ENCODE results near the gene CYB5A. TPM values are rescaled to one million over a fixed set of nuclear protein-coding genes. Genes with fewer than 3 reads are reported as not detected.

Gene CYB5A
- total and polyA plus RNA-seq, 2 of the 8 experiments (the other 6 are each of a cell fraction or from before 2014, with no cell fraction given) = 154 to 195 TPM

- CTCF ChIA-PET (ENCODE audit: partially characterized antibody) = interaction anchor here (0.7 to 1.0 kb wide), 2 partner anchors 32 to 294 kb away, joined by 3 to 4 read pairs; no protein-coding TSS in a partner anchor
- H3K79me2 ChIP-seq (ENCODE audit: control insufficient read depth in 1 of 2, insufficient read depth in 2 of 2, low read length in 2 of 2) = no peaks in the 10 kb centered on the region
- H4K91ac ChIP-seq (replicated peaks; ENCODE audit: insufficient read length, low read length) = no peak overlapping the region
These were observed 62.8 kb downstream of the CYB5A start for GRCh38 chr18:74229005-74229404.

More at GRCh38 chr18:74229005-74229404, 62.8 kb downstream of the CYB5A start:
- no peak overlapping the region for H2AFZ ChIP-seq (ENCODE audit: low read length)
- H3K79me1 ChIP-seq (ENCODE audit: low read depth, low read length) = no peaks in the 10 kb centered on the region
- H3K4me3 ChIP-seq (ENCODE audit: extremely low read depth in 1 of 4, insufficient read depth in 2 of 4, low read depth in 3 of 4, low read length in 4 of 4) = no peak overlapping the region
- H3K27me3 ChIP-seq (replicated peaks in 1 of 4; ENCODE audit: control insufficient read depth in 3 of 4, extremely low read depth in 1 of 4, insufficient read depth in 3 of 4, low read length in 3 of 4) = no peaks in the 10 kb centered on the region
- H2BK15ac ChIP-seq (ENCODE audit: low read length) = no peak overlapping the region
- no peaks in the 10 kb centered on the region for H3K36me3 ChIP-seq (ENCODE audit: control insufficient read depth in 2 of 4, insufficient read depth in 4 of 4, low read length in 3 of 4)
- H3K23ac ChIP-seq (ENCODE audit: insufficient read length) = no peak overlapping the region
- DNase-seq (ENCODE audit: low read depth in 1 of 2, low spot score in 2 of 2) (no peak), FAIRE-seq (no peak)
- POLR2A ChIA-PET (ENCODE audit: partially characterized antibody) = no interaction called here
- no peak overlapping the region for H2BK12ac ChIP-seq (ENCODE audit: low read depth, low read length)
- H3K4ac ChIP-seq (replicated peaks; ENCODE audit: insufficient read length, low read depth, low read length) = no peak overlapping the region
- H4K8ac ChIP-seq (ENCODE audit: extremely low read depth, insufficient read depth, low read length) = no peak overlapping the region
- H3K9ac ChIP-seq (replicated peaks in 1 of 4; ENCODE audit: extremely low read depth in 1 of 4, low read depth in 3 of 4, low read length in 3 of 4) = no peak overlapping the region
- H3K4me2 ChIP-seq (ENCODE audit: insufficient read depth in 1 of 2, low read depth in 2 of 2, low read length in 2 of 2) = no peak overlapping the region
- TF ChIP-seq FOSL1 (IDR thresholded peaks at IDR 0.05; ENCODE audit: insufficient read depth, low read depth, low read length) = no peak
- TF ChIP-seq, protein P1, sequence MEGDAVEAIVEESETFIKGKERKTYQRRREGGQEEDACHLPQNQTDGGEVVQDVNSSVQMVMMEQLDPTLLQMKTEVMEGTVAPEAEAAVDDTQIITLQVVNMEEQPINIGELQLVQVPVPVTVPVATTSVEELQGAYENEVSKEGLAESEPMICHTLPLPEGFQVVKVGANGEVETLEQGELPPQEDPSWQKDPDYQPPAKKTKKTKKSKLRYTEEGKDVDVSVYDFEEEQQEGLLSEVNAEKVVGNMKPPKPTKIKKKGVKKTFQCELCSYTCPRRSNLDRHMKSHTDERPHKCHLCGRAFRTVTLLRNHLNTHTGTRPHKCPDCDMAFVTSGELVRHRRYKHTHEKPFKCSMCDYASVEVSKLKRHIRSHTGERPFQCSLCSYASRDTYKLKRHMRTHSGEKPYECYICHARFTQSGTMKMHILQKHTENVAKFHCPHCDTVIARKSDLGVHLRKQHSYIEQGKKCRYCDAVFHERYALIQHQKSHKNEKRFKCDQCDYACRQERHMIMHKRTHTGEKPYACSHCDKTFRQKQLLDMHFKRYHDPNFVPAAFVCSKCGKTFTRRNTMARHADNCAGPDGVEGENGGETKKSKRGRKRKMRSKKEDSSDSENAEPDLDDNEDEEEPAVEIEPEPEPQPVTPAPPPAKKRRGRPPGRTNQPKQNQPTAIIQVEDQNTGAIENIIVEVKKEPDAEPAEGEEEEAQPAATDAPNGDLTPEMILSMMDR (IDR thresholded peaks at IDR 0.05; ENCODE audit: control extremely low read depth in 1 of 3, insufficient read depth in 1 of 3, low read depth in 1 of 3, low read length in 3 of 3) = no peak
- TF ChIP-seq JUND (IDR thresholded peaks at IDR 0.05; ENCODE audit: low read length) = no peak
- no peak for TF ChIP-seq TAF1 (IDR thresholded peaks at IDR 0.05; ENCODE audit: low read depth, low read length)
- TF ChIP-seq POLR2A (IDR thresholded peaks at IDR 0.05; ENCODE audit: control extremely low read depth in 1 of 2, low read depth in 2 of 2, low read length in 2 of 2) = no peak
- TF ChIP-seq ASH2L (IDR thresholded peaks at IDR 0.05; ENCODE audit: low read length) = no peak
- TF ChIP-seq RNF2 (IDR thresholded peaks at IDR 0.05; ENCODE audit: borderline replicate concordance, low read depth, low read length, missing control alignments, poor library complexity, severe bottlenecking) = no peak
- no peak for TF ChIP-seq NRF1 (IDR thresholded peaks at IDR 0.05; ENCODE audit: low read depth, low read length)
- TF ChIP-seq SRF (IDR thresholded peaks at IDR 0.05; ENCODE audit: low read depth, low read length) = no peak
- no peak for TF ChIP-seq BRCA1 (IDR thresholded peaks at IDR 0.05; ENCODE audit: low read depth, low read length)
- no peak overlapping the region for H3K18ac ChIP-seq (ENCODE audit: extremely low read depth, low read length)
- H2BK5ac ChIP-seq (ENCODE audit: low read depth, low read length) = no peak overlapping the region
- H4K5ac ChIP-seq (ENCODE audit: insufficient read length, low read depth, low read length) = no peak overlapping the region
- H2BK120ac ChIP-seq (replicated peaks; ENCODE audit: low read depth, low read length) = no peak overlapping the region
- H3K14ac ChIP-seq (ENCODE audit: insufficient read length) = no peak overlapping the region
- no peak overlapping the region for H3K56ac ChIP-seq (replicated peaks; ENCODE audit: insufficient read length, low read depth, low read length)
- no peaks in the 10 kb centered on the region for H3K9me3 ChIP-seq (ENCODE audit: insufficient read depth in 2 of 2, low read depth in 1 of 2, low read length in 1 of 2)
- H3K4me1 ChIP-seq (replicated peaks in 1 of 4; ENCODE audit: control insufficient read depth in 3 of 4, insufficient read depth in 4 of 4, low read length in 3 of 4) = no peaks in the 10 kb centered on the region
- no peak overlapping the region for H3K27ac ChIP-seq (ENCODE audit: low read depth, low read length)
- H4K20me1 ChIP-seq (replicated peaks in 1 of 2; ENCODE audit: control insufficient read depth in 1 of 2, insufficient read depth in 2 of 2, low read length in 2 of 2) = no peaks in the 10 kb centered on the region
- WGBS, 2 experiments (ENCODE audit: extremely low coverage in 1 of 2, insufficient coverage in 1 of 2, insufficient read length in 1 of 2, insufficient replicate concordance in 2 of 2, low coverage in 1 of 2, low lambda C conversion rate in 2 of 2, missing lambda C conversion rate in 1 of 2) = 92% methylated on average over 3 of the region's 3 CpGs; no CpG with 5 or more reads in 1 of the 2 experiments
- no peaks in the 10 kb centered on the region for H3K23me2 ChIP-seq (ENCODE audit: low read depth, low read length)
- no peak overlapping the region for H2AK5ac ChIP-seq (ENCODE audit: low read depth, low read length)
- H2BK20ac ChIP-seq (ENCODE audit: low read length) = no peak overlapping the region

Data from H1 (cell line).